ENCODE data around the gene ZNF157. TPM values are rescaled to one million over a fixed set of nuclear protein-coding genes. Genes with fewer than 3 reads are reported as not detected.

Gene ZNF157
- total and polyA plus RNA-seq, 3 donors from 2014 or later, result 0.51 to 0.68 (median 0.63) TPM

DNA sequence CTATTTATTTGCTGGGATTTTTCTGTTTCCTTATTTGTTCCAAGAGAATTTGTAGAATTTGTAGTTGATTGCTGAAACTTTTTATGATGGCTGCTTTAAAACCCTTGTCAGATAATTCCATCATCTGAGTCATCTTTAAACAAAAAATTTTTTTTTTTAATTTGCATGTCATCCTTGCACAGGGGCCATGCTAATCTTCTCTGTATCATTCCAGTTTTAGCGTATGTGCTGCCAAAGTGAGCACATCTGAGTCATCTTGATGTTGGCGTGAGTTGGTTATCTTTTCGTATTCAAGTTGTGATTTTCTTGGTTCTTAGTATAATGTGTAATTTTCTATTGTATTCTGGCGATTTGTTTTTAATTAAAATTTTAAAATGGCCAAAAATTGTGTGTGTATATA lies 18.7 kb upstream of the ZNF157 start:
- H3K27me3 ChIP-seq, result no peaks in the 10 kb centered on the region
- H3K9me3 ChIP-seq, result no peaks in the 10 kb centered on the region
- WGBS, 2 donors, result 90 to 93% methylated on average over 4 of the region's 4 CpGs
- intact Hi-C loops (cut with DNase I; ENCODE audit: low total_unique reads), result no loop called here
- no peaks in the 10 kb centered on the region for H3K36me3 ChIP-seq (ENCODE audit: low read depth, missing control alignments)
- no peak overlapping the region for H3K27ac ChIP-seq
- TF ChIP-seq, protein P1, sequence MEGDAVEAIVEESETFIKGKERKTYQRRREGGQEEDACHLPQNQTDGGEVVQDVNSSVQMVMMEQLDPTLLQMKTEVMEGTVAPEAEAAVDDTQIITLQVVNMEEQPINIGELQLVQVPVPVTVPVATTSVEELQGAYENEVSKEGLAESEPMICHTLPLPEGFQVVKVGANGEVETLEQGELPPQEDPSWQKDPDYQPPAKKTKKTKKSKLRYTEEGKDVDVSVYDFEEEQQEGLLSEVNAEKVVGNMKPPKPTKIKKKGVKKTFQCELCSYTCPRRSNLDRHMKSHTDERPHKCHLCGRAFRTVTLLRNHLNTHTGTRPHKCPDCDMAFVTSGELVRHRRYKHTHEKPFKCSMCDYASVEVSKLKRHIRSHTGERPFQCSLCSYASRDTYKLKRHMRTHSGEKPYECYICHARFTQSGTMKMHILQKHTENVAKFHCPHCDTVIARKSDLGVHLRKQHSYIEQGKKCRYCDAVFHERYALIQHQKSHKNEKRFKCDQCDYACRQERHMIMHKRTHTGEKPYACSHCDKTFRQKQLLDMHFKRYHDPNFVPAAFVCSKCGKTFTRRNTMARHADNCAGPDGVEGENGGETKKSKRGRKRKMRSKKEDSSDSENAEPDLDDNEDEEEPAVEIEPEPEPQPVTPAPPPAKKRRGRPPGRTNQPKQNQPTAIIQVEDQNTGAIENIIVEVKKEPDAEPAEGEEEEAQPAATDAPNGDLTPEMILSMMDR (IDR thresholded peaks at IDR 0.05), result no peak
- TF ChIP-seq POLR2A (IDR thresholded peaks at IDR 0.05), result no peak
- no peak for DNase-seq
- no peak overlapping the region for H3K4me3 ChIP-seq
- no peaks in the 10 kb centered on the region for H3K4me1 ChIP-seq

DNA sequence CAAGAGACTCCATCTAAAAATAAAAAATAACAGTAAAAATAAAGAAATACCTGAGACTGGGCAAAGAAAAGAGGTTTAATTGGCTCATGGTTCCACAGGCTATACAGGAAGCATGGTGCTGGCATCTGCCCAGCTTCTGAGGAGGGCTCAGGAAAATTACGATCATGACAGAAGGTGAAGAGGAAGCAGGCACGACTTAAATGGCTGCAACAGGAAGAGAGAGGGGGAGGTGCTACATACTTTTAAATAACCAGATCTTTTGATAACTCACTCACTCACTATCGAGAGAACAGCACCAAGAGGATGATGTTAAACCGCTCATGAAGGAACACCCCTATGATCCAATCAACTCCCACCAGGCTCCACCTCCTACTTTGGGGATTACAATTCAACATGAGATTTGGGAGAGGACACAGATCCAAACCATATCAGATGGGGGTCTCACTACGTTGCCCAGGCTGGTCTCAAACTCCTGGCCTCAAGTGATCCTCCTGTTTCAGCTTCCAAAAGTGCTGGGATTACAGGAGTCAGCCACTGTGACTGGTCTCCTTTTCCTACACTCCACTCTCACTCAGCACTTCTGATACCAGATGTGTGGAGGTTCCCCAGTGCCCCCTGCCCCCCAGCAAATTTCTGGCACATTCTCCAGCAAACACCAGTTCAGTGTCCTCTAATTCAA lies 11.9 kb upstream of the ZNF157 start:
- TF ChIP-seq, protein P1 (IDR thresholded peaks at IDR 0.05), result no peak
- no peak for TF ChIP-seq POLR2A (IDR thresholded peaks at IDR 0.05)
- WGBS, 2 donors, result 31 to 37% methylated on average over 3 to 5 of the region's 5 CpGs
- Histone ChIP-seq H3K27me3 (no peaks in the 10 kb centered on the region), H3K36me3 (ENCODE audit: low read depth, missing control alignments) (no peaks in the 10 kb centered on the region), H3K9me3 (no peaks in the 10 kb centered on the region), H3K4me3 (no peak overlapping the region), H3K4me1 (no peaks in the 10 kb centered on the region), H3K27ac (no peak overlapping the region)
- DNase-seq, result no peak
- intact Hi-C loops (cut with DNase I; ENCODE audit: low total_unique reads), result no loop called here

DNA sequence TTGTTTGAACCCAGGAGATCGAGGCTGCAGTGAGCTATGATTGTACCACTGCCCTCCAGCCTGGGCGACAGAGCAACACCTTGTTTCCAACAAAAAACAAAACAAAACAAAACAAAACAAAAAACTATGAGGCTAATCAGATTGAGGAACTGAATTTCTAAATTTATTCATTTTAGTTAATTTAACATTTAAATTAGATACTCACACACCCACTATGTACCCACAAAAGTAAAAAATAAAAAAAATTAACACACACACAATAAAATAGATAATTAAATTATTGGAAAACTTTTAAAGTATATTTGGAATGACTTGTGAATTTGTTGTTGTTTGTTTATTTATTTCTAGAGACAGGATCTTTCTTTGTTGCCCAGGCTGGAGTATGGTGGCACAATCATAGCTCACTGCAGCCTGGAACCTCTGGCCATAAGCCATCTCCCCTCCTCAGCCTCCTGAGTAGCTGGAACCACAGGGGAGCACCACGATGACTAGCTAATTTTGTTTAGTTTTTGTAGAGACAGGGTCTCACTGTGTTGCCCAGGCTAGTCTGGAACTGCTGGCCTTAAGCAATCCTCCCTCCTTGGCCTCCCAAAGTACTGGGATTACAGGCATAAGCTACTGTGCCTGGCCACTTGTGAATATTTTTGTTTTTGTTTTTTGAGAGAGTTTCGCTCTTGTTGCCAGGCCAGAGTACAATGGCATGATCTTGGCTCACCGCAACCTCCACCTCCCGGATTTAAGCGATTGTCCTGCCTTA lies 9.8 kb upstream of the ZNF157 start:
- H3K4me3 ChIP-seq, result no peak overlapping the region
- no peaks in the 10 kb centered on the region for H3K9me3 ChIP-seq
- no peak overlapping the region for H3K27ac ChIP-seq
- no peaks in the 10 kb centered on the region for H3K36me3 ChIP-seq (ENCODE audit: low read depth, missing control alignments)
- DNase-seq, result no peak
- TF ChIP-seq, protein P1 (IDR thresholded peaks at IDR 0.05), result no peak
- TF ChIP-seq POLR2A (IDR thresholded peaks at IDR 0.05), result no peak
- no peaks in the 10 kb centered on the region for H3K27me3 ChIP-seq
- 72 to 88% methylated on average over 3 to 7 of the region's 7 CpGs for WGBS, 2 donors
- intact Hi-C loops (cut with DNase I; ENCODE audit: low total_unique reads), result no loop called here
- no peaks in the 10 kb centered on the region for H3K4me1 ChIP-seq

DNA sequence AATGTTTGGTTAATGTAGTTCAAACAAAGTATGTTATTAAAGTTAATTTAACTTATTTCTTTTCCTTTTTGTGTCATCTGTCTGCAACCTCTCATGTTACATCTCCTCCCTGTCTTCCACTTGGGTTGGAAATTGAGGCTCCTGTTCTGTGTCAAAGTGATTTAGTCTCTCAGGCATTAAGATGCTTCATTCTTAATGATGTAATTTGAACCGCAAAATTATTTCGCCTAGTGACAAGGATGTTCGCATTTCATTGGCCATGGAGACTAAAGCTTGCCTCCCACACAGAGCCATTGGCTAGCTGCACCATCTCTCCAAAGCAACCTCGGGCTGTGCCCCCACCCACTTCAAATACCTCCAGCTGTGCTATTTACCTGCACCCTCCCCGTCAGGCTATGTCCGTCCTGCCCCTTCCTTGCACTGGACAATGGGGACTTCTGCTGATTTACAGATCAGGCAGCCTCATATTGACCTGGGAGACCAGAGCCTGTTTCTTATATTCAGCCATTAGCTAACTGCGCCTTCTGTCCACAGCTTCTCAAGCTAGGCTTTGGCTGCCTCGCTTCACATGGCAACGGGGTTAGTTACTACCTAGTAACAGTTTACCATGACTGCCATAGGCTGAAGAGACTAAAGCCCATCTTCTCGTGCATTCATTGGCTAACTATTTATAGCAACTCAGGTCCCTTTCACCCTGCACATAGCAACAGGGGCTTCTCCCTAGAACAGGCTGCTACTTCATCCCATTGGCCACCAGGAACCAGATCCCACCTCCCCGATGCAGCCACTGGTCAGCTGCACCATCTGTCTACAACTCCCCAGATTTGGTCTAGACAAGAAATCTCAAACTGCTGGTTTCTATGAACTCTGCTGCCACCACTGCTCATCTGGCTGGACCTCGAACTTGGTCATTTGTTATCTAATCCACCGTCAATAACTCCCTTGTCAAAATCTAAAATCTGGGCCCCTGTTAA lies 8.6 kb upstream of the ZNF157 start:
- Histone ChIP-seq H3K9me3 (no peaks in the 10 kb centered on the region), H3K27ac (peak overlapping the region; percentile 39 to 69), H3K4me3 (peak overlapping the region in 1 of 2 donors; percentile 38), H3K36me3 (ENCODE audit: low read depth, missing control alignments) (no peaks in the 10 kb centered on the region), H3K27me3 (no peaks in the 10 kb centered on the region), H3K4me1 (no peaks in the 10 kb centered on the region)
- 1 to 2% methylated on average over 9 to 11 of the region's 13 CpGs for WGBS, 2 donors
- TF ChIP-seq, protein P1 (IDR thresholded peaks at IDR 0.05), result no peak
- TF ChIP-seq POLR2A (IDR thresholded peaks at IDR 0.05), result no peak
- peak; percentile 82 for DNase-seq
- intact Hi-C loops (cut with DNase I; ENCODE audit: low total_unique reads), result no loop called here
